ENCODE results near the gene TEX47. TPM values are rescaled to one million over a fixed set of nuclear protein-coding genes. Genes with fewer than 3 reads are reported as not detected.

The TEX47 gene
- total RNA-seq, 1 donor = not detected

- no peak for DNase-seq (ENCODE audit: insufficient read length, low spot score, missing footprints)
- Histone ChIP-seq H2AFZ (ENCODE audit: low read length) (no peak overlapping the region), H3K36me3 (ENCODE audit: insufficient read depth, low read length) (no peaks in the 10 kb centered on the region), H3K9me3 (ENCODE audit: low read depth, low read length) (no peaks in the 10 kb centered on the region), H3K4me3 (ENCODE audit: insufficient read depth, low read length) (no peak overlapping the region), H3K27me3 (ENCODE audit: insufficient read depth, low read length) (peaks cover 15% of the 10 kb centered on the region), H3K27ac (ENCODE audit: low read depth, low read length) (no peak overlapping the region), H3K79me2 (ENCODE audit: insufficient read depth, low read length) (no peaks in the 10 kb centered on the region), H4K20me1 (ENCODE audit: insufficient read depth, low read length) (no peaks in the 10 kb centered on the region), H3K4me2 (ENCODE audit: insufficient read depth, low read length) (no peak overlapping the region), H3K4me1 (ENCODE audit: insufficient read depth, low read length) (no peaks in the 10 kb centered on the region)
- TF ChIP-seq, protein P1, sequence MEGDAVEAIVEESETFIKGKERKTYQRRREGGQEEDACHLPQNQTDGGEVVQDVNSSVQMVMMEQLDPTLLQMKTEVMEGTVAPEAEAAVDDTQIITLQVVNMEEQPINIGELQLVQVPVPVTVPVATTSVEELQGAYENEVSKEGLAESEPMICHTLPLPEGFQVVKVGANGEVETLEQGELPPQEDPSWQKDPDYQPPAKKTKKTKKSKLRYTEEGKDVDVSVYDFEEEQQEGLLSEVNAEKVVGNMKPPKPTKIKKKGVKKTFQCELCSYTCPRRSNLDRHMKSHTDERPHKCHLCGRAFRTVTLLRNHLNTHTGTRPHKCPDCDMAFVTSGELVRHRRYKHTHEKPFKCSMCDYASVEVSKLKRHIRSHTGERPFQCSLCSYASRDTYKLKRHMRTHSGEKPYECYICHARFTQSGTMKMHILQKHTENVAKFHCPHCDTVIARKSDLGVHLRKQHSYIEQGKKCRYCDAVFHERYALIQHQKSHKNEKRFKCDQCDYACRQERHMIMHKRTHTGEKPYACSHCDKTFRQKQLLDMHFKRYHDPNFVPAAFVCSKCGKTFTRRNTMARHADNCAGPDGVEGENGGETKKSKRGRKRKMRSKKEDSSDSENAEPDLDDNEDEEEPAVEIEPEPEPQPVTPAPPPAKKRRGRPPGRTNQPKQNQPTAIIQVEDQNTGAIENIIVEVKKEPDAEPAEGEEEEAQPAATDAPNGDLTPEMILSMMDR (IDR thresholded peaks at IDR 0.05; ENCODE audit: extremely low read depth, low read depth, low read length) = no peak
Measured at GRCh38 chr7:88756802-88757201, 38.7 kb downstream of the TEX47 start.

DNA sequence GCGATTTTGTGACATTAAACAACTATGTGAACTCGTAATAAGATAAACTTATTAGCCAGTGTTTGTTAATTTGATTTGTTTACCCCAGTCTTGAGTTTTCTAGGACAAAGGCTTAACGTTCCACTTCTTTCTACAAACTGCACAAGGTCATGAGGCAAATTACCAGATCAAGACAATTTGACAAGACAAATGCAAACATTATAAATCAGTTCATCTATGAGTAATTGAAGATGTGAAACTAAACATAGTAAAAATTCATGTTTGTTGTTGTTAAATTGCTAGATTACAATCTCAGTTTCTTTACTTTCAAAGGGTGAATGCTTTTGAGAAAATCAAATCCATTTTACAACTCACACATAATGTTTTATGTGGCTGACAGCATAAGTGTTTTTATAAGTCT, 49.4 kb downstream of the TEX47 start:
- Histone ChIP-seq H4K20me1 (ENCODE audit: insufficient read depth, low read length) (no peaks in the 10 kb centered on the region), H3K4me3 (ENCODE audit: insufficient read depth, low read length) (no peak overlapping the region), H3K9me3 (ENCODE audit: low read depth, low read length) (no peaks in the 10 kb centered on the region), H3K79me2 (ENCODE audit: insufficient read depth, low read length) (no peaks in the 10 kb centered on the region), H3K36me3 (ENCODE audit: insufficient read depth, low read length) (no peaks in the 10 kb centered on the region), H2AFZ (ENCODE audit: low read length) (no peak overlapping the region), H3K27ac (ENCODE audit: low read depth, low read length) (no peak overlapping the region), H3K27me3 (ENCODE audit: insufficient read depth, low read length) (no peaks in the 10 kb centered on the region), H3K4me2 (ENCODE audit: insufficient read depth, low read length) (no peak overlapping the region), H3K4me1 (ENCODE audit: insufficient read depth, low read length) (no peaks in the 10 kb centered on the region)
- TF ChIP-seq, protein P1 (IDR thresholded peaks at IDR 0.05; ENCODE audit: extremely low read depth, low read depth, low read length) = no peak
- DNase-seq (ENCODE audit: insufficient read length, low spot score, missing footprints) = no peak

Small RNA genes lying within 50 kb of the gene (small RNA-seq; reads per million reads assigned to genes)
- not detected for gene AC002127.1

Other genes with a start within 250 kb of the TEX47 start
- not detected in 2 replicates for gene ZNF804B, start 36.0 kb downstream of the TEX47 start, total RNA-seq

Measured in osteoblast (primary cell).